ENCODE data around the gene GLIPR1.
"Not testable (repeated sequence)": the region's sequence is repeated elsewhere in the genome, so short reads cannot be mapped to it uniquely, and the experiment has no call there.

The GLIPR1 gene

DNA sequence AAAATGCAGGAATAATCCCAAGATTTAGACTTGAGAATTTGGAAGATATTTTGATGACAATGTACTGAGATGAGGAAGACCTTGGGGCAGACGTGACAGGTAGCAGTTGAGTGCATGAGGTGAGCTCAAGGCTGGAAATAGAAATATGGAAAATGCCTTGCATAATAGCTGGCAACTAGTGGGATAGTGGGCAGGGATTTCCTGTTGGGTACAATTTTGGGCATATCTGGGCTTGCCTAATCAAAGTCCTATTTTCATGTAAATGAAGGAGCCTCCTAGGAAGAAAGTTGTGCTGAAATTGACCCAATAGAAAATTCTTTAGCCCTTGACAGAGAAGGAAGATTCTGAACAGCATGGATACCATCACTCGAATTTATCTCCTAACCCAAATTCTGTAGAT, 6.4 kb upstream of the GLIPR1 start:
- DNase-seq = no peak

DNA sequence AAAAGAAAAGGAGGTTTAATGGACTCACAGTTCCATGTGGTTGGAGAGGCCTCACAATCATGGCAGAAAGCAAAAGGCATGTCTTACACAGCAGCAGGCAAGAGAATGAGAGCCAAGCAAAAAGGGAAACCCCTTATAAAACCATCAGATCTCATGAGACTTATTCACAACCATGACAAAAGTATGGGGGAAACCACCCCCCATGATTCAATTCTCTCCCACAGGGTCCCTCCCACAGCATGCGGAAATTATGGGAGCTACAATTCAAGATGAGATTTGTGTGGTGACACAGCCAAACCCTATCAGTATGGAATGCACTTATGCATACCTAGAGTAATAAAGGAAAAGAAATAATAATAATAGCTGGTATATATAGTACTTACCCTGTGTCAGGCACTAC, 4.5 kb upstream of the GLIPR1 start:
- peak; percentile 29 for DNase-seq

DNA sequence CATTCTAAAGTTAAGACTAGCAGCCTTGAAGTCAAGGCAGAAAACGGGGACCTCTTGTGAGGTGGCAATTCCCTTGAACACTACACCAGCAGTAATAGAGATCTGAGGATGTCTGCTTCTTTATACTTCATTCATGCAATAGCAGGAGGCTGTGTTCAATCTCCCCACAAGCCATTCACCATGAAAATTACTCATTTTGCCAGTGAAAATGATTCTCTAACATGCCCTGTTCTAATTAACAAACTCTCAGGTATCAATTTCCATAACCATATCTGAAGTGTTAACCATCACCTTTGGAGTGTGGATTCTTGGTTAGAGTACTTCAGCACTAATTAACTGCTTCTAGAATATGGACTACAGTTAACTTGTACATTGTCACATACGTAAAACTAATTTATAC, 3.4 kb upstream of the GLIPR1 start:
- no peak for DNase-seq

DNA sequence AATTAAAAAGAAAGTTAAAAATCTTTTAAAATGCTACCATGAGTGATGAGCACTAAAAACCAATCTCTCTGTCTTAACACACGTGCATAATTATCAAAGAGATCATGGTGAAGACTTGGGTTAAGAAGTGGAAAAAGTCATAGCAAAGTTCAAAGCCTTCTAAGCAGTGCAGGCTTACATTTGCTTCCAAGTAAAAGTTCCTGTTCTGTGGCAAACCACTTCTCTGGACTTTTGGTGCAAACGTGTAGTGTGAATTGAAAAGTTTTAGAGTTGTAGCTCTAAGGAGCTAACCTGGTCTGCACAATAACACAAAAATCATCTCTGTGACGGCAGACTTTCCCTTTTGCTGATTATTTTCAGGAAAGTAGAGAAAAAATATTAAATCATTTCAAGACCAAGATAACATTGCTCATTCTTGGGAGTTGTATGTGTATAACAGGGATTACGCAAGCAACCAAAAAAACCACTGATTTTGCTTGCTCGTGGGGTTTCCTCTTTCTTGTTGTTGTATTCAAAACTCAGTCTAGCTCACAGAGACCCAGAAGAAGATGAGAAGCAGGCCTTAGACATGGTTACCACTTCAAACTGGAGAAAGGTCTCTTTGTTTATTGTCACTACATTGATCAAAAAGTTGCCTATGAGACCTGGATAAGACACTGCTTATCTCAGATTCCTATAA, 2.3 kb upstream of the GLIPR1 start:
- peak; percentile 69 for DNase-seq

DNA sequence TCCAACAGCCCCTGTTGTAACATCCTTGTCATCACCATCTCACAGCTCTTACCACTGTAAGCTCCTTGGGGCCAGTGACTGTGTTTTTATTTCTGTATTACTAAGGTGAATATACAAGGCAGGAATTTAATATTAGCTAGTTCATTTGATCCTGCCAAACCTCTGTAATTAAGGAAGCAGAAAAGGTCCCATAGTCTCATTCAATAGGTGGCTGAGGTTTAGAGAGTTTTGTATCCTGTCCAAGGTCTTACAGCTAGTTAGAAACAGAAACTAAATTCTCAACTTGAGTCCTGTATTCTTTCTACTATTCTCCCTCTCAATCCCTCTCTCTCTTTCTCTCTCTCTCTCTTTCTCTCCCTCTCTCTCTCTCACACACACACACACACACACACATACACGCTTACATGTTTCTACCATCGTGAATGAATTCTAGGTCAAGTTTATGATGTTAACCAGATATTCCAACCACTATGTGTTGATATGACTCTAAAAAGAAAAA, 543 bp upstream of the GLIPR1 start:
- DNase-seq = no peak

DNA sequence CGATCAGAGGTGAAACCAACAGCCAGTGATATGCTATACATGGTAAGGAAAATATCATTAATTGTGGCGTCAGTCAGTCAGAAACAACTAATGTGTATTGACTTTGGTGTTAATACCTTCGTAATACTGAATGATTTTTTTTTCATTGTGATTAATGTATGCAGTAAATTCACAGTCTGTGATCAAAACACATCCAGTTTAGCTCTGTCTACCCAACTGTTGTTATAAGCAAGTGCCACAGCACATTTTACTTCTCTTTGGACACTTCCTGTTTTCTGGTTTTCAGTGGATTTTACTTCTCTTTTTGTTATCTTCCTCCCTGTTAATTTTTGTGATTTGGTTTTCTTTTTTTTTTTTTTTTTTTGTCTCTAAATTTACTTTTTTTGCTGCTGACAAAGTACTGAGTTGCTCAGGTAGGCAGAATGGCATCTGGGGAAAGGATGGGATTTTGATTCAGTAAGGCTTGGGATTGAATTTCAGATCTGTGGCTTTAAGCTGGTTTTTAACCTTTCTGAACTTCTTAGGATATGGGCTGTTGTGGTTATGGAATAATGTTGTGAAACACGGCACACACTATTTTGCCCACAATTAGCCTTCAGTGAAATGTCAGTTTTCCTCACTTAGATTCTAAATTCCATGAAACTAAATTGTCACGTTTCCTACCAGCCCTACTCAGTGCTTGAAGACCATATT, 604 bp downstream of the GLIPR1 start:
- no peak for DNase-seq

DNA sequence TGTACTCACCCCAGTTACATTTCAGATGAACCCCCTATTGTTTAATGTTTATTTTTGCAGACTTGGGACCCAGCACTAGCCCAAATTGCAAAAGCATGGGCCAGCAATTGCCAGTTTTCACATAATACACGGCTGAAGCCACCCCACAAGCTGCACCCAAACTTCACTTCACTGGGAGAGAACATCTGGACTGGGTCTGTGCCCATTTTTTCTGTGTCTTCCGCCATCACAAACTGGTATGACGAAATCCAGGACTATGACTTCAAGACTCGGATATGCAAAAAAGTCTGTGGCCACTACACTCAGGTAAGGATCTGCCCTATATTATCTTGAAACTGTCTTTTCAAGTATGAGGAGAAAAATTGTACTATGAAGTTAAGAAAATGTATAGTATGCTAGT, 1.2 kb downstream of the GLIPR1 start:
- DNase-seq = peak; percentile 57

DNA sequence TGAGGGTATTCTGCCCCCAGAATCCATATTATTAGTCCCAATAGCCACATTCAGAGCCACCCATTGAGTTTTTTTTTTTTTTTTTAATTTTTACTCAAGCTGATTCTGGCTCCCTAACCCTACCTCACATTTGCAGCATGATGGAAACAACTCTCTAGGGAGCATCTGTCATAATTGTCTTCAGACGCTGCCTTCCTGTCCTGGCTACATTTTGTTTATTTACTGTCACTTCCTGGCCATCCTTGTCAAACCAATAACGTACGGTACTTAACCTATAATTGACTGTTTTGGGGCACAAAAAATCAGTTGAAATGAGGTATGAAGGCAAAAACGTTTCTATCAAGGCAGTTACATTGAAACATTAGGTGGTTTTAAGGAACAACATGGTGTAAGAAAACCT, 2.1 kb downstream of the GLIPR1 start:
- DNase-seq = peak; percentile 30

DNA sequence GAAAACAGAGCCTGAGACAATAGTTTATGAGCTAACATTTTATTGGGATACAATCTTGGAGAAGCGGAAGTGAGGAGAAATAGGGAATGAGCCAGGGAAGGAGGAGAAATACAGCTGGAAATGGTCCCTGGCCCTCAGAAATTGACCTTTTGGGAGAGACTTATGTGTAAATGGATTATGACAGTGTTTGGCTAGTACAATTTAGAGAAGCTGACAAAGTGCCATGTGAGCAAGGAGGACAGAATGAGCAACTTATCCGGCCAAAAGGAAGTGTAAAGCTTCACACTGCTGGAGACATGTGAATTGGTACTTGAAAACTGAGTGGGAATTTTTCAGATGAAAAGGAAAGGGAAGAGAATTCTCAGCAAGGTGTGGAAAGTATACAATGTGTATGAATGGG, 2.9 kb downstream of the GLIPR1 start:
- no peak for DNase-seq

DNA sequence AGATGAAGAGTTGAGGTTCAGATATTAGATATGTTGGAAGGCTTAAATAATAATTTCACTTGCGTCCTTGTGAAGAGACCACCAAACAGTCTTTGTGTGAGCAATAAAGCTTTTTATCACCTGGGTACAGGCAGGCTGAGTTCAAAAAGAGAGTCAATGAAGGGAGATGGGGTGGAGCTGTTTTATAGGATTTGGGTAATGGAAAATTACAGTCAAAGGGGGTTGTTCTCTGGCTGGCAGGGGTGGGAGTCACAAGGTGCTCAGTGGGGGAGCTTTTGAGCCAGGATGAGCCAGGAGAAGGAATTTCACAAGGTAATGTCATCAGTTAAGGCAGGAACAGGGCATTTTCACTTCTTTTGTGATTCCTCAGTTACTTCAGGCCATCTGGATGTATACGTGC, 3.9 kb downstream of the GLIPR1 start:
- not testable (repeated sequence) for DNase-seq

DNA sequence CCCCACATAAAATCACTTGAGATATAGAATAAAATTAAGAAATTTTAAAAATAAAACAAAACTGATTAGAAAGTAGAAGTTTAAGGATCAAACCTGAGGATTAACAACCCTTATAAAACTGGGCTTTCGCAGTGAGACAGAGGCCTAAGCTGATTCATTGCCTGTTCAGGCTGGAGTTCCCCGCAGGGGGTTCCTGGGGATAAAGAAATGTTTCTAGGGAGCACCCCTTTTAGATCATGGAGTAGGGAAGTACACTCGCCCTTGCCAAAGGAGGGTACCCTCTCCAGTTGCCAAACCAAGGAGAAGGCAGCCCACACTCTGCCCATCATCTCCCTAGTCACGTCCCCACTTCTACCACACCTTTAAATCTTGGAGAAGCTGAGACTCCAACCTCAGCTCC, 6.8 kb downstream of the GLIPR1 start:
- DNase-seq = no peak

DNA sequence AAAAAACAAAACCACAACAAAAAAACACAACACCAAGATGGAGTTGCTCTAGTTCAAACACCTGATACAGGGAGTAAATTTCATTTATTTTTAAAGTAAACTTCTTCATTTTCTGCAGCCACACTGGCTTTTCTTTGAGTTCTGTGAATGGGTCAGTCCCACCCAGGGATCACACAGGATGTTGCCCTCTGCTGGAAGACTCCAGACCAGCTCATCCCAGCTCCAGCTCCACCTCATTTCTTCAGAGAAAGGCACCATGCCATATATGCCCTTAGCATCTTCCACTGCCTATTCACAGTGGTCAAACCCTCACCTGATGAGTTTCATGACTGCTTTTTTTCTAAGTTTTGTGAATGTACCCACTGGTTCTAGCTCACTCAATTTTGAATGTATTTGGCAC, 8.0 kb downstream of the GLIPR1 start:
- DNase-seq = peak; percentile 59

DNA sequence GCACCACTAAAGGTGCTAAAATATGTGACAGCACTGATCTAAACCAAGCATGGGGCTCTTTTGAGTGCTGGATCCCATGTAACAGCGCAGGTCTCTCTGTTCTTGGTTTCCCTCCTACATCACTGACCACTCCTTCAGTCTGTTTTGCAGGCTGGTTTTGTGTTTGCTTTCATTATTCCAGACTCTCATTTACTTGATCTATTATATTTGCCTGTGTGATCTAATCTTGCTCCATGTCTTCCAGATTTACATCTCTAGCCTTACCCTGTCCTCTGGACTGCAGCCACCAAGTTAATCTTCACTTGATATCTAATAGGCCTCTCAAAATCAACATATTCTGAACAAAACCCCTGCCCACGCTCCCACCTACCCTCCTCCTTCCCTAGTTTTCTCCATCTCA, 8.6 kb downstream of the GLIPR1 start:
- DNase-seq = no peak

DNA sequence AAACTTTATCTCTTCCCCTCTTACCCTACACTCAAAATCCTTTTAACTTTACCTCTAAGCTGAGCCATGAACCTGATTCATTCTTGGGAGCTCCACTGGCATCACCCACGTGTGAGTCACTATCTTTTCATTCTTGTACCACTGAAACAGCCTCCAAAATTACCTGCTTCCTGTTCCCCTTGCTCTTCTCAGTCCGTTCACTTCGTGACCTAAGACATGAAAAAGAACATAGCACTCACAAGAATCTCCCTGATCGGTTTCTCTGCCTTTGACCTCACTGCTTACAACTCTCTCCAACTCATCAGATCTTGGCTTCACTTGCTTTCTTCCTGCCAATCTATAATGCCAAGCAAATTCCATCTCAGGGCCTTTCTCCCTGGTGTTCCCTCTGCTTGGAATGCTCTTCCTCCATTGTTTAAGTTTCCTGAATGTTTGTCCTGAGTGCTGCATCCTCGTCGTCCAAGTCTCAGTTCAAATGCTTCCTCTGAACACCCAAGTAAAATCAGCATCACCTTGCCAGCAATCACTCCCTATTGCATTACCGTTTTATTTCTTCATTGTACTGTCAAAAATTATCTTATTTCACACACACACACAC, 9.2 kb downstream of the GLIPR1 start:
- DNase-seq = no peak

DNA sequence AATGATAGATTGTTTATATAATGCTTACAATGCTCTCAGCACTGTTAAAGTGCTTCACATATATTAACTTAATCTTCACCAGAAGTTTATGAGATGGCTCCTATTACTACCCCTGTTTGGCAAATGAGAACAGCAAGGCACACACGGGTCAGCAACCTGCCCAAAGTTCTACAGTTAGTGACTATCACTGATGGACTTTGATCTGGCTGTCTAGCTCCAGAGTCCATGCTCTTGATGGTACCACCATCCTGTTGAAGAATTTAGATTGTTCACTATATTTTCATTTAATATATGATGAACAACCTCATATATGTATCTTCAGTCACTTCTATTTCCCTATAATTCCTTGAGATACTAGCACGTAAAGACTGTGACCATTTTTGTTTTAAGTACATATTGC, 10.6 kb downstream of the GLIPR1 start:
- DNase-seq = no peak

DNA sequence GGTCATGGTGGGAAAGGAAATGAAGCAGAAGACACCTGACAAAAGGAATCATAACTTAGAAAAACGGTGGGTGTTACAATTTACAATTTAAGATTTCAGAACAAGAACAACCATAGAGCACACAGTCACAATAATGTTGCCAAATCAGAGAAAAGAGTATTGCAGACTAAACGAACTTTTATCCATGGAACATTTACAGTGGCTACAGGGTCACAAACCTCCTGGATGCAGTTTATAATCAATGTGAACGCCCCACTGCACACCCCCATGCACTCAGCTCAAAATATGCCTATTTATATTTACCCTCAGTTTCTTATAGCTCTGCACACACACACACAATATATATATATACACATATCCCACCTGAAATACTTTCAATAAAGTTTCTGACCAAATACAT, 22.9 kb downstream of the GLIPR1 start:
- no peak for DNase-seq

DNA sequence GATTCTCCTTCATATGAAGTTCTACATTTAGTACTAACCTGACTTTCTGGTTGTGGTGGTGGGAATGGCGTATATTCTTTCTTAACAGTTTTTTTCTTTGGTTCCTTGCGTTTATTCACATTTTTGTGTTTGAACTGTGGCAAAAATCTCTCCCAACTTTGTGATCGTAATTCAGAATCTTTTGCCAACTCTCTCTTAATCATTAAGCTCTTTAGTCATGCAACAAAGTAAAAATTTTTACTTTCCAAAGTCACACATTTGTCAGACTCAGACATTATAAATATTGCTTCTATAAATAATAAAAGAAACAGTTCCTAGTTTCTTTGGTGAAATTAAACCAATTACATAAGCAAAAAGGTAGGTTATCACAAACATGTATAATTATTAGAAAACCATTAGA, 23.3 kb downstream of the GLIPR1 start:
- DNase-seq = no peak

DNA sequence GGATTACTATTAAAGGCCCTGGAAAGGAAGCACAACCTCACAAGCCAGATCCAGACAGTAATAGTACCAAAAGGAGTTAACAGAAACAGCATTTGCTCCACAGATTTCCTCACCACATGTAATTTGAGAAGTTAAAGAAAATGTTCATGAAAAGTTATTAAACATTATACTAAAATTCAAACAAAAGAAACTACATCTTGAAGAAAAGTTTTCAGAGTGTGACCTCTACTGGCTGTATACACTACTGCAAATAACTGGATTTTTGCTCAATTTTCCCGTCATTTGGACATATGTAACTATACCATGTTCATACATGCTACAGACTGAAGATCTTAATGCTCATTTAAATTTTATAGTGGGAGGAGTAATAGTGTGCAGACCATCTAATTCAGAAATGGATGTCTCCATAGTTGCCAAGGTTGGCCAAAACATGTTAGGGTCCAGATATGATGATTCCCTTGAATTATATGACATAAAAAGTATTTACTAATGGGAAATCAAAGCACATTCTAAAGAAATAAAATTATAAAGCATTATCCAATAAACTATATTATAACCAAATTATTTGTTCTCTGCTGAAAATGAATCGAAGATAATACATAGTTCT, 25.3 kb downstream of the GLIPR1 start:
- peak; percentile 40 for DNase-seq

DNA sequence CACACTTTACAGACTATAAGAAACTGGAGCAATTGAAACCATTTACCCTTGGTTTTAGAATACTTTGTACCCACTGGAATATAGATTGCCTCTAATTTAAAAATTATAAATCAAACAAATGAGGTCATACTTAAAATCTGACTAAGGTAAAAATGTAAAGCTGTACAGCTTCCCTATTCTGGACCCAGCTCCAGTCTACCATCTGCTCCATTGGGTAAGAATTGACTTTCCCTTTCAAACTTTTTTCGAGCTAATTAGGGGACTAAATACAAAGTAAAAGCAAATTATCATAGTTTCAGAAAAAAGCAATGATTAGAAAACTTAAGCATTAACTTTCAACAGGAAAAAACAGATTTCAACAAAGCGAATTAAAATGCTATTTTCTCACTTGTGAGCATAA, 26.5 kb downstream of the GLIPR1 start:
- DNase-seq = no peak

DNA sequence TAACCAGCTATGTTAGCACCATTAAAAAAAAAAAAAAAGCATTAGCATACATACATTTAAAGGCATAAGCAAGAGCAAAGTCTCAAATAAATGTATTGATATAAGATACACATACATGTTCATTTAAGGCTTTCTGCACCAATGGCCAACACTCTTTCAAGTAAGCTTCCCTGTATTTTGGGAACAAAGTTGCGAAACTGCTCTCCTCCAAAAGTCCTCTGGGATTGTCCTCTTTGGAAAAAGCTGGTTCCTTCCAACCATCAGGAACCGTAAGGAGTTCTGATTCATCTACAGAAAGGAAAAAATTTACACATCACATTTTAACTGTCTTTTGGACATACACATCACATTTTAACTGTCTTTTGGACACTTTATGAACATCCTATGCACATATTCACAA, 27.6 kb downstream of the GLIPR1 start:
- DNase-seq = no peak

DNA sequence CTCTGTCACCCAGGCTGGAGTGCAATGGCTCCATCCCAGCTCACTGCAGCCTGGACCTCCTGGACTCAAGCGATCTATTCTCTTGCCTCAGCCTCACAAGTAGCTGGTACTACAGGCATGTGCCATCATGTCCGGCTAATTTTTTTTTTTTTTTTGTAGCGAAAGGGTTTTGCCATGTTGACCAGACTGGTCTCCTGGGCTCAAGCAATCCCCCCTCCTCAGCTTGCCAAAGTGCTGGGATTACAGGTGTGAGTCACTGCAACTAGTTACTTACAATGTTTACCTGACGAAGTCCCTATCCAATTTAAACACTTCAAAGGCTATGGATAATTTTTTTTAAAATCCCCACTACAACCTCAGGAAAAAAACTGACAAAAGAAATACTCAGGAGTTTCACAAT, 29.1 kb downstream of the GLIPR1 start:
- no peak for DNase-seq

DNA sequence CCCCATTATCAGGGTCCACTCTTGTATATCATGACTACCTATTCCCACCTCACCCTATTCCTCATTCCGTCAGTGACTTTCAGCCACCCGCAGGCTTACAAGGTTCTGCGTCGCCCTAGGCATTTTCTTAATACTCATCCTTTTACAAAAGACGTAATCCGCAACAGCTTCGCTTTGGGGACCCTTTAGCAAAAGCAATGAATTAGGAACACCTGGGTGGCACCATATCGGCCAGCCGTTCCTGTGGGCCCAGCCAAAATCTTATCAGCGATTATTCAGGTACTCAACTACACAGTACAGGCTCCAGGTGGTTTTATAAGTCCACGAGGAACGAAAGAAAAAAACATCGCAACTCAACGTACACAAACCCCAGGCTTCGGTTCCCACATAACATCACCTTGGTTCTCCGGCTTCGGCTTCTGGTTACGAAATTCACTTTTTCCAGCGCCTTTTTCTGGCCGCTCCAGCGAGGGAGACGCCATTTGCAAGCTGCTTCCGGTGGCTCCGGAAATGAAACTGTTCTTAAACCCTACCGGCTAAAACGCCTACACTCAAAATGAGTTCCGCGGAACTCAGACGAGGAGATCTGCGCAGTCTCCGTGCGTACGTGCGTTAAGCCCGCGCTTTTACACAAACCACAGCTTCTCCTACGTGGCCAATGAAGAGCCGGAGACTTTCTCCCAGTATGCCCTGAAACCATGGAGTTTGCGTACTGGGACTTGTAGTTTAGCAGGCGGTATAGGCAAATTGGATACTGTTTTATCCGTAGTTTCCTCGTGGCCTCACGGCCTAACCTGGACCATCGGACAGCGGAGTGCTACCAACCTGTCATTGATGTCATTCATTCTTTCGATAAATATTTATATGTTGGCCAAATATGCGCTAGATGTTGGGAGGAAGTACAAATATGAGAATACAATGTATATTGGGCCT, 30.8 kb downstream of the GLIPR1 start, which contains the start of gene KRR1:
KRR1 (minus strand) TSS at position 494 of the 933 bp plus-strand sequence; CDS start at position 482, 12 bp downstream.
- DNase-seq = peak; percentile 99

Measured in fibroblast of skin of scalp (primary cell).